Heart left ventricle (tissue), 16 donors: ENCODE measurements around the gene C6orf47. TPM values are rescaled to one million over a fixed set of nuclear protein-coding genes. Genes with fewer than 3 reads are reported as not detected.

Experiments
- ATAC-seq, 4 donors: fragments of 200-7000 bp; cut with Tn5 transposase; one replicate each; pipeline ENCODE4 v1.9.1; 2020 to 2022; ENCODE audit warnings: moderate library complexity in 4 of 4, mild to moderate bottlenecking in 3 of 4, moderate number of reproducible peaks in 1 of 4
- DNase-seq, 5 donors: peaks; one replicate each; pipeline ENCODE4 v3.0.0-alpha.2; 2020
- H3K27ac ChIP-seq, 12 donors: fragments of 200-600 bp; sonication (generic) in 4 of 12; one replicate each; pipeline versions ENCODE4 v1.5.0 to v1.8.0; 2016 to 2022; ENCODE audit warnings: mild to moderate bottlenecking in 2 of 12
- H3K27me3 ChIP-seq, 9 donors: fragments of 200-600 bp; sonication (generic) in 2 of 9; one replicate each; pipeline versions ENCODE4 v1.5.1 to v1.8.0; 2016 to 2022; ENCODE audit warnings: mild to moderate bottlenecking in 3 of 9
- H3K36me3 ChIP-seq, 9 donors: fragments of 200-600 bp; sonication (generic) in 2 of 9; one replicate each; pipeline versions ENCODE4 v1.5.0 to v1.8.0; 2018 to 2022; ENCODE audit warnings: mild to moderate bottlenecking in 2 of 9
- H3K4me1 ChIP-seq, 12 donors: fragments of 200-600 bp; sonication (generic) in 4 of 12; one replicate each; pipeline versions ENCODE4 v1.5.0 to v1.8.0; 2016 to 2022; ENCODE audit warnings: mild to moderate bottlenecking in 3 of 12
- H3K4me3 ChIP-seq, 12 donors: fragments of 200-600 bp; sonication (generic) in 4 of 12; one replicate each; pipeline versions ENCODE4 v1.5.0 to v1.8.0; 2017 to 2022; ENCODE audit warnings: mild to moderate bottlenecking in 9 of 12, moderate library complexity in 4 of 12
- H3K9me3 ChIP-seq, 12 donors: fragments of 200-600 bp; sonication (generic) in 4 of 12; one replicate each; pipeline versions ENCODE4 v1.5.0 to v1.8.0; 2016 to 2022; ENCODE audit warnings: mild to moderate bottlenecking in 1 of 12
- CTCF ChIP-seq, 12 donors: fragments of 200-600 bp; sonication (generic) in 4 of 12; IDR thresholded peaks; one replicate each; pipeline versions ENCODE4 v1.5.0 to v1.8.0; 2018 to 2022; ENCODE audit warnings: antibody characterized with exemption in 12 of 12, mild to moderate bottlenecking in 5 of 12
- POLR2A ChIP-seq, 2 donors: fragments of 450-650 bp; IDR thresholded peaks; one replicate each; pipeline ENCODE4 v1.6.1; 2017; ENCODE audit warnings: antibody characterized with exemption in 2 of 2, mild to moderate bottlenecking in 2 of 2, moderate library complexity in 2 of 2
- WGBS, 4 donors: extraction: QIAGEN DNeasy Blood & Tissue Kit in 2 of 4; methylation state at CpG; one replicate each; pipeline versions ENCODE4 v1.1.5 to v1.1.7; 2013 to 2018; 5-methylcytosine and 5-hydroxymethylcytosine counted together
- intact Hi-C, 10 donors: fragments of 100-400 bp; cut with DNase I; formaldehyde crosslinking; loops; one replicate each; pipeline versions ENCODE4 v1.11.1 to v1.14.2; 2022
- polyA plus RNA-seq, 2 donors: library from polyadenylated mRNA; stranded (reverse); fragments of 200-250 nt; gene quantifications; one replicate each; pipeline ENCODE4 v1.2.3, GENCODE V29; 2013
- total RNA-seq, 9 donors: library from RNA; depleted of rRNA in 2 of 9; stranded (reverse); fragments of >200 nt in 2 of 9; fragmentation: NEBNext Ultra II Directional in 3 of 9; extraction: Animal tissue kit (Norgen Biotek cat#: 25700) in 3 of 9; gene quantifications; one replicate each; pipeline versions ENCODE4 v1.1.0 to v1.2.4, GENCODE V29; 2016 to 2023
- donor health status: ischemic (EF 13 %, LVEDD 7.1; RV severe dilation, severe dysfunction).
- donor health status: healthy with polysubstance abuse.
- donor health status: DM: no; HTN: yes; CAD: no.
- donor health status: DM: no; HTN: no; CAD: no.
- donor health status: ischemic (EF 25% LVEDD 6.9; RV normal size, moderate dysfunction).
- donor health status: ischemic (EF 25% LVEDD 5.7; RV mildly dilated, moderate dysfunction).
- donor health status: healthy.
- donor health status: DM: yes; HTN: yes; CAD: no.
- donor health status: ischemic (EF 35%, LVEDD 5.7; RV mildly dilated, moderate dysfunction).
- donor health status: nonischemic (EF 11% LVEDD 7.7; RV severe dilation, severe dysfunction).
- donor health status: DM: yes; HTN: yes; CAD: no.
- donor health status: PGD.
- donor health status: ischemic (EF 29% LVEDD 5.4; RV normal size, mild dysfunction).
- donor health status: nonischemic (EF 23%, LVEDD 6.1; RV moderate dilation, normal function).

Gene C6orf47
- total and polyA plus RNA-seq, 11 donors, result 16.5 to 30.9 (median 20.0) TPM

- Histone ChIP-seq H3K27me3 (no peaks in the 10 kb centered on the region), H3K27ac (no peak overlapping the region), H3K4me1 (peaks cover 0 to 31% (median 13%) of the 10 kb centered on the region in 12 donors), H3K4me3 (peak overlapping the region in 1 of 12 donors; percentile 59), H3K9me3 (no peaks in the 10 kb centered on the region), H3K36me3 (peaks cover 0 to 1% (median 0%) of the 10 kb centered on the region in 9 donors)
- DNase-seq (no peak), ATAC-seq (no peak)
- intact Hi-C loops, result no loop called here
- 87 to 93% (median 92%) methylated on average over 2 of the region's 2 CpGs for WGBS, 4 donors
- no peak for TF ChIP-seq POLR2A (IDR thresholded peaks at IDR 0.05)
- TF ChIP-seq CTCF (IDR thresholded peaks at IDR 0.05), result no peak
Observed at GRCh38 chr6:31617010-31617409, 43.6 kb downstream of the C6orf47 start.

GRCh38 chr6:31615748-31616147, 44.8 kb downstream of the C6orf47 start:
- Histone ChIP-seq H3K27ac (peak overlapping the region in 4 of 12 donors; percentile 34 to 93 (median 47)), H3K27me3 (no peaks in the 10 kb centered on the region), H3K4me1 (peaks cover 0 to 28% (median 5%) of the 10 kb centered on the region in 12 donors), H3K4me3 (peak overlapping the region in 9 of 12 donors; percentile 10 to 59 (median 20)), H3K9me3 (no peaks in the 10 kb centered on the region), H3K36me3 (no peaks in the 10 kb centered on the region)
- DNase-seq (no peak), ATAC-seq (no peak)
- TF ChIP-seq CTCF (IDR thresholded peaks at IDR 0.05) (no peak), POLR2A (IDR thresholded peaks at IDR 0.05) (no peak)
- WGBS, 4 donors, result 63 to 73% (median 66%) methylated on average over 7 of the region's 7 CpGs
- intact Hi-C loops, result no loop called here

- ATAC-seq, result peak in 2 of 4 donors; percentile 11 to 43
- Histone ChIP-seq H3K27me3 (no peaks in the 10 kb centered on the region), H3K4me3 (peak within 1 kb of the TSS in 9 of 12 donors; percentile 10 to 59 (median 20)), H3K4me1 (peaks cover 0 to 32% (median 5%) of the 10 kb centered on the region in 12 donors), H3K9me3 (no peaks in the 10 kb centered on the region), H3K36me3 (no peaks in the 10 kb centered on the region), H3K27ac (peak within 1 kb of the TSS in 5 of 12 donors; percentile 29 to 93 (median 37))
- no peak for TF ChIP-seq POLR2A (IDR thresholded peaks at IDR 0.05)
- TF ChIP-seq CTCF (IDR thresholded peaks at IDR 0.05), result no peak
- intact Hi-C loops, result no loop called here
- 56 to 69% (median 66%) methylated on average over 6 of the region's 6 CpGs for WGBS, 4 donors
- DNase-seq, result no peak
Observed at GRCh38 chr6:31614684-31615578, 45.6 kb downstream of the C6orf47 start, which contains the start of gene AIF1. Gene AIF1, plus strand, starts transcription at chr6:31615234. Its CDS starts 96 bp downstream, at chr6:31615330.

- no peaks in the 10 kb centered on the region for H3K9me3 ChIP-seq
- ATAC-seq, result peak in 1 of 4 donors; percentile 43
- WGBS, 4 donors, result 77 to 83% (median 79%) methylated on average over 8 of the region's 8 CpGs
- H3K27ac ChIP-seq, result peak overlapping the region in 1 of 12 donors; percentile 93
- H3K27me3 ChIP-seq, result no peaks in the 10 kb centered on the region
- TF ChIP-seq CTCF (IDR thresholded peaks at IDR 0.05) (no peak), POLR2A (IDR thresholded peaks at IDR 0.05) (no peak)
- intact Hi-C loops, result no loop called here
- peak overlapping the region in 1 of 12 donors; percentile 59 for H3K4me3 ChIP-seq
- H3K4me1 ChIP-seq, result peaks cover 0 to 26% (median 0%) of the 10 kb centered on the region in 12 donors
- no peak for DNase-seq
- H3K36me3 ChIP-seq, result no peaks in the 10 kb centered on the region
Observed at GRCh38 chr6:31614075-31614619, 46.4 kb downstream of the C6orf47 start.
